ENCODE results near the gene TMEM243. TPM values are rescaled to one million over a fixed set of nuclear protein-coding genes. Genes with fewer than 3 reads are reported as not detected.

TMEM243 gene
- total RNA-seq, 2 donors from 2014 or later = 58.6 to 65.6 TPM

DNA sequence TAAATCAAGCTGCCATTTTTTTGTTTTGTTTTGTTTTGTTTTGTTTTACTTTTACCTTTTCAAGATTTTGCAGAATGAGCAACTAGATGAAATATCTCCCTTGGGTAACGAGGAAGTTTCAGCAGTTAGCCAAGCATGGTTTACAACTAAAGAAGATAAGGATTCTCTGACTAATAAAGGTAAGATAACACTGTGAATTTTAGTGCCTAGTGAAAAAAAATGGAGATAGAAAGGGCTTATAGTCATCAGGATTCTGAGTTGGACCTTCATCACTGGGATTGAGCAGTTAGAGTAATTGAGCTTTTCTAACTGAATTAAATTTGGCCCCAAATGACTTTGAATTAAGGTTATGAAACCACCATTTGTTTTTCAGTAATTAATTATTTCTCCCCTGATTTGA is 46.1 kb downstream of the TMEM243 start:
- ATAC-seq (replicated peaks in 1 of 2) (no peak), DNase-seq (no peak)
- H3K27me3 Mint-ChIP-seq (ENCODE audit: low read depth) = no peaks in the 10 kb centered on the region
- H3K9me3 Mint-ChIP-seq = no peaks in the 10 kb centered on the region
- peaks cover 20 to 53% of the 10 kb centered on the region in 2 donors for H3K36me3 Mint-ChIP-seq (ENCODE audit: insufficient read depth in 2 of 2)
- H3K4me3 Mint-ChIP-seq = no peak overlapping the region
- H3K4me1 Mint-ChIP-seq (ENCODE audit: low read depth) = peaks cover 4% of the 10 kb centered on the region
- H3K27ac Mint-ChIP-seq = no peak overlapping the region

DNA sequence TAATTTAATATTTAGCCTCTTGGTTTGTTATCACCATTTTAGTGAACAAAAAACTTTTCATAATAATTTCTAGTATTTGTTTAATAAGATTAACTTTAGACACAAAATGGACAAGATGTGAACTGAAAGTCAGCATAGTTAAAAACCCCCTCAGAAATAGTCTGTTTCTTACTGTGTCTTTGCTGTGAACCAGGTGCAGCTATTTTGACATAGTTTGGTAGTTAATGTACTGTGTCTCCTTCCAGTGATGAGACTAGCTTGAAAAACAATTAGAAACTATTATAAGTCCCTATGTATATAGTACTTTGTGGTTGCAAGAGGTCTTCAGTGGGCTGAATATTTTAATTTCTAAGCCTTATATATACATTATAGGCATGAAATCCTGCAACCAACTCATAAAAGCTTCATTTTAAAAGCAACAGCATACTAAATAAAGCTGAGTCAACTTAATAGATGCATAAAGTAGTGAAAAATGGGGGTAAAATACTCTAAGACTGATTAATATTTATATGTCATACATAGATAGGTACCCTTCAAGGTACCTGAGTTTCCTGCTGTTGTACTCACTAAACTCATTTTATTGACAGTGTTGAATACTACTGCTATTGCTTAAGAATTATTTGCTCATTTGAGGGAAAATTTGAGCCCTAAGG is 48.1 kb downstream of the TMEM243 start:
- no peak for DNase-seq
- Mint-ChIP-seq H3K27ac (no peak overlapping the region), H3K36me3 (ENCODE audit: insufficient read depth in 2 of 2) (peaks cover 18 to 50% of the 10 kb centered on the region in 2 donors), H3K27me3 (ENCODE audit: low read depth) (no peaks in the 10 kb centered on the region), H3K4me1 (ENCODE audit: low read depth) (peaks cover 3% of the 10 kb centered on the region), H3K9me3 (no peaks in the 10 kb centered on the region), H3K4me3 (no peak overlapping the region)
- ATAC-seq (replicated peaks in 1 of 2) = no peak

DNA sequence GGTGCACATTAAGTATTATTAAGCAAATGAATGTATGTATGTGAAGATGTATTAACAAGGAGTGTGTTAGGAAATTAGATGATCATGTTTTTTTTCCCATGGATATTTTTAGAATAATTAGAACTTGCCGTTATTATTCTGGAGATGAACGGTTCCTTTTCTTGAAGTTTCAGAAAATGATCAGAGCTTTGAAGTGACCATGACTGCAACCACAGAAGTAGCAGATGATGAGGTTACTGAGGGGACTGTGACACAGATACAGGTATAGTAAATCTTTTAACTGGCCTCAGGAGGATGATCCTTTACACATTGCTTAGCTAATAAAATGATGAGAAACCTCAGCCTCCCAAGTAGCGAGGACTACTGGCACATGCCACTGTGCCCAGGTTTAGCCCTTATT is 48.7 kb downstream of the TMEM243 start:
- no peaks in the 10 kb centered on the region for H3K4me1 Mint-ChIP-seq (ENCODE audit: low read depth)
- H3K27ac Mint-ChIP-seq = no peak overlapping the region
- DNase-seq (no peak), ATAC-seq (replicated peaks in 1 of 2) (no peak)
- no peaks in the 10 kb centered on the region for H3K9me3 Mint-ChIP-seq
- peaks cover 18 to 48% of the 10 kb centered on the region in 2 donors for H3K36me3 Mint-ChIP-seq (ENCODE audit: insufficient read depth in 2 of 2)
- H3K27me3 Mint-ChIP-seq (ENCODE audit: low read depth) = no peaks in the 10 kb centered on the region
- no peak overlapping the region for H3K4me3 Mint-ChIP-seq

DNA sequence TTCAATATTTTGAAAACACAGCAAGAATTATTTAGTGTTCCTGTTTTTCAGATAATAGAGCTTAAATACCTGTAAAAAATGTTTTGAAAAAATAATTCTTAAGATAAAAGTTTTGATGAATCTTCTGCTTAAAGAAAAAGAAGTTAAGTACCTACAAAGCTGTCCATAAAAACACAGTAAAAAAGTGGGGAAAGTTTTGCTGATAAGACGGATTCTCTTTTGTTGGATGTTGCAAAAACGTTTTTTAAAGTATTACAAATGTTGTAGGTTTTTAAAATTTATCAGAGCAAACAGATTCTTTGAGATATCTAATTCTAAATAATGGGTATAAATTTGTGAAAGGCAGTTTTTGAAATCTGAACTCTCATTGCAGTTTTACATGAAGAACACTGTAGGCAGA is 55.1 kb downstream of the TMEM243 start:
- H3K36me3 Mint-ChIP-seq (ENCODE audit: insufficient read depth in 2 of 2) = peaks cover 19 to 40% of the 10 kb centered on the region in 2 donors
- DNase-seq = no peak
- H3K9me3 Mint-ChIP-seq = no peaks in the 10 kb centered on the region
- no peak overlapping the region for H3K27ac Mint-ChIP-seq
- no peak overlapping the region for H3K4me3 Mint-ChIP-seq
- H3K27me3 Mint-ChIP-seq (ENCODE audit: low read depth) = no peaks in the 10 kb centered on the region
- peaks cover 14% of the 10 kb centered on the region for H3K4me1 Mint-ChIP-seq (ENCODE audit: low read depth)
- no peak for ATAC-seq (replicated peaks in 1 of 2)

DNA sequence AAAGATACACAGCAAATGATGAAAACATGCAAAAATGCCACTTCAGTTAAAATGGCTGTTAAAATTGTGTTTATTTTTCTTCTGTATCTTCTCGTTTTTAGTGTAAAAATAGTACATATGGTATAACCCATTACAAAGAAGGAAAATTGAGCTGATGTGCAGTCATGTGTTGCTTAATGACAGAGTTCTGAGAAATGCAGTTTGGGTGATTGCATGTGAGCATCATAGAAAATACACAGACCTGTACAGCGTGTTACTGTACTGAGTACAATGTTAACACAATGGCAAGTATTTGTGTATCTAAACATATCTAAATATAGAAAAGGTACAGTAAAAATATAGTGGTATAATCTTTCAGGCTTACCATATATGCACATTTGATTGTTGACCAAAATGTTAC is 60.0 kb downstream of the TMEM243 start:
- Mint-ChIP-seq H3K9me3 (no peaks in the 10 kb centered on the region), H3K27ac (no peak overlapping the region), H3K27me3 (ENCODE audit: low read depth) (no peaks in the 10 kb centered on the region), H3K36me3 (ENCODE audit: insufficient read depth in 2 of 2) (peaks cover 8 to 17% of the 10 kb centered on the region in 2 donors), H3K4me3 (no peak overlapping the region), H3K4me1 (ENCODE audit: low read depth) (peaks cover 46% of the 10 kb centered on the region)
- DNase-seq = no peak
- no peak for ATAC-seq (replicated peaks in 1 of 2)

DNA sequence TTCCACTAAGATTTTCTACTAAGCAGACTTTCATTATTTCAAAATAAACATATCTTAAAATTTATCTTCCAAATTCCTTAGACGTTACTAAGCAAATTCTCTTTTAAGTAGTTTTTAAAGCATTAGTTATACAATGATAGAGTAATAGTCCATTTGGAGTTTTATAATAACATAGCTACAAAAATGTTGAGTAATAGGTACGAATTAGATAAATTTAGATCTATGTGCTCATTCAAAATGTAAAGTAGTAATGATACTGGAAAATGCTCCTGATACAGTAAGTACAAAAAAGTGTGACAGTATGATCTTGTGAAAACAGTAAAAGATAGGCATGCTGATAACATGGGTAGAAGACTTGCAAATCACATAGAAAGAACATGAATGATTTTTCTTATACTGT is 62.8 kb downstream of the TMEM243 start:
- peaks cover 13 to 19% of the 10 kb centered on the region in 2 donors for H3K36me3 Mint-ChIP-seq (ENCODE audit: insufficient read depth in 2 of 2)
- peak overlapping the region; percentile 54 for H3K27ac Mint-ChIP-seq
- peaks cover 45% of the 10 kb centered on the region for H3K4me1 Mint-ChIP-seq (ENCODE audit: low read depth)
- H3K27me3 Mint-ChIP-seq (ENCODE audit: low read depth) = no peaks in the 10 kb centered on the region
- ATAC-seq (replicated peaks in 1 of 2) = no peak
- no peaks in the 10 kb centered on the region for H3K9me3 Mint-ChIP-seq
- H3K4me3 Mint-ChIP-seq = peak overlapping the region in 1 of 2 donors; percentile 81
- DNase-seq = no peak

DNA sequence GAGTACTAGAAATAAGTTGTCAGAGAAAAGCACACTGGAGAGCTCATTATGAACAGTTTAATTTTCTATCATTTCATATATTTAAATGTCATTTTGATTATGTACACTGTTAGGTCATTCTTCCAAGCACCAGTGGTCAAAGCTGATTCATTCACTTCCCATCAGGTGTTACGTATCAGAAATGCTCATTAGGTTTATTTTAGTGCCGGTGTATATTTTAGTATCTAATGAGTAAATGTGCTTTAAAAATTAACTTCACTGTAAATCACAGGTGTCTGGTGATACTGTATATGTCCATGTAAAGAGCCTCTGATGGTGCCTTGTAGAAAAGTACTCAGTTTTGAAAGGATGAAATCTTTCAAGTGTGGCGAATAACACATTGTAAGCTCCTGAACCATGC is 63.7 kb downstream of the TMEM243 start:
- peaks cover 52% of the 10 kb centered on the region for H3K4me1 Mint-ChIP-seq (ENCODE audit: low read depth)
- peaks cover 13 to 19% of the 10 kb centered on the region in 2 donors for H3K36me3 Mint-ChIP-seq (ENCODE audit: insufficient read depth in 2 of 2)
- ATAC-seq (replicated peaks in 1 of 2) = no peak
- H3K9me3 Mint-ChIP-seq = no peaks in the 10 kb centered on the region
- H3K4me3 Mint-ChIP-seq = peak overlapping the region; percentile 29 to 81
- peak overlapping the region; percentile 38 for H3K27ac Mint-ChIP-seq
- no peak for DNase-seq
- H3K27me3 Mint-ChIP-seq (ENCODE audit: low read depth) = no peaks in the 10 kb centered on the region

DNA sequence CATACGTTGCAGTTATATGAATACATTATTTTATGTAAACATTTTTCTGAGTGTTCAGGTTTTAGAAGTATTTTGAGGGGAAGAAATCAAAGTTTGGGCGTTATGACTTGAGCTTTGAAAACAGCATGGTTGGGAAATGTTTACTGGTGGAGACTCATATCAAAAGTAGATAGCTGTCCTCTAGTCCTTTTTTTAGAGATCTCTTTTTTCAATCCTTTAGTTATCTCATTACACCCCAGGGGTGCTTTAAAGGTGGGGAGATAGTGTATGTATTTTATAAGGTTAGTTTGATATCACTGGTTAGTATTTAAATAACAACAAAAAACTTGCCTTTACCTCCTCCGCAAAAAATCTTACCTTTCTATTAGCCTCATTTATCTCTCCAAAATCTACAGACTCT is 65.0 kb downstream of the TMEM243 start:
- no peaks in the 10 kb centered on the region for H3K27me3 Mint-ChIP-seq (ENCODE audit: low read depth)
- peak overlapping the region; percentile 98 for H3K27ac Mint-ChIP-seq
- H3K4me3 Mint-ChIP-seq = peak overlapping the region; percentile 93 to 95
- no peaks in the 10 kb centered on the region for H3K9me3 Mint-ChIP-seq
- H3K36me3 Mint-ChIP-seq (ENCODE audit: insufficient read depth in 2 of 2) = peaks cover 9 to 15% of the 10 kb centered on the region in 2 donors
- peaks cover 45% of the 10 kb centered on the region for H3K4me1 Mint-ChIP-seq (ENCODE audit: low read depth)
- ATAC-seq (replicated peaks in 1 of 2) = no peak
- DNase-seq = no peak

DNA sequence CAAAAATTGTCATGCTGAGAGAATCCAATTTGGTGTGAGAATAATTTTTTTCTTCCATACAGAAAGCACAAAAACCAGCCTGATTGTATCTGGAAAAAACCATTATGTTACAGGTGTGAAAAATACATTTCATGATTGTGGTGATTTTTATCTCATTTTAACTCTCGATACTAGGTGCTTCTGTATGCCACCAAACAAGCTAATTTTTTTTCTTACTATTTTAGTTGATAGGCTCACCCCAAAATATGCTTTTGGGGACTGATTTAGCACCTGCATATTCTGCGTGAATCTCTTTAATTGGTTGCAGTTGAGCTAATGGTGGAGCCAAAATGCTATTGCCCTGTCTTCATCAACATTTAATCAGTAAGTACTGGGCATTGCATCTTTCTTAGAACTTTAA is 65.4 kb downstream of the TMEM243 start:
- no peak for ATAC-seq (replicated peaks in 1 of 2)
- H3K9me3 Mint-ChIP-seq = no peaks in the 10 kb centered on the region
- no peaks in the 10 kb centered on the region for H3K27me3 Mint-ChIP-seq (ENCODE audit: low read depth)

DNA sequence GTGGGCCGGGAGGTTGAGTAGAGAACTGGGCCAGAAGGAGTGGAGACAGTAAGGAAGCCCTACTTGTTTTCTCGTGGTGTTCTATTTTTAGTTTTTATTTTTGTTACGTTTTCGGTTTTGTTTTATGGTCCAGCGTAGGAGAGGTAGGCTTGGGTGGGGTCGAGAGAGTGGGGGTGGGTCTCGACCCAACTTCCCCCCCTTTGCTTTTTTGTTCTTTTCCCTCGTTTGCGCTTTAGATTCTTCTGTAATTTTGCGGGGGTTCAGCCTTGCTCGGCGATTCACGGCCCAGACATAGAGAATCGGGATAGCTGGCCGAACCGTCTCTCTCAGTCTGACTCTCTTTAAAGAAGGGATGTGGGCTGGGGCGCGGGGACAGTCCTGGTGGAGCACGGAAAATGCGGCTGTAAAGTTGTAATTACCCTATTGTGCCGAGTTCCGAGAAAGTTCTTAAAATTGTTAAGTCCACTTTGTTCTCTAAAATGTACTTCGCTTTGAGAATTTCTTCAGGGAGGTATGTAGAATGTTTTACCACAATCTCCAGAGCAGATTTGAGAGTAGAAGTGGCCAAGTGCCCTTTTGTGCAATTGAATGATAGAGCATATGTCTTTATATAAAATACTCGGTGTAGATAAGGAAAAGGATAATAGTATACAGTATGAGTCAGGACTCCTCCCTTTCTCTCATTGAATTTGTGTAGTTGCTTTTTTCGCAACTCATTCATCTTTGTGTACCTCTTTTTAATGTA is 66.5 kb downstream of the TMEM243 start:
- Mint-ChIP-seq H3K4me3 (peak overlapping the region; percentile 93 to 95), H3K27ac (peak overlapping the region; percentile 98), H3K4me1 (ENCODE audit: low read depth) (peaks cover 40% of the 10 kb centered on the region), H3K36me3 (ENCODE audit: insufficient read depth in 2 of 2) (peaks cover 9 to 15% of the 10 kb centered on the region in 2 donors), H3K27me3 (ENCODE audit: low read depth) (no peaks in the 10 kb centered on the region), H3K9me3 (no peaks in the 10 kb centered on the region)
- peak; percentile 29 to 37 for ATAC-seq (replicated peaks in 1 of 2)
- DNase-seq = peak; percentile 39 to 52

More for the DNA sequence above, 65.4 kb downstream of the TMEM243 start:
- Mint-ChIP-seq H3K36me3 (ENCODE audit: insufficient read depth in 2 of 2) (peaks cover 9 to 15% of the 10 kb centered on the region in 2 donors), H3K4me1 (ENCODE audit: low read depth) (peaks cover 44% of the 10 kb centered on the region), H3K27ac (peak overlapping the region; percentile 98), H3K4me3 (peak overlapping the region; percentile 93 to 95)
- DNase-seq = no peak

DNA sequence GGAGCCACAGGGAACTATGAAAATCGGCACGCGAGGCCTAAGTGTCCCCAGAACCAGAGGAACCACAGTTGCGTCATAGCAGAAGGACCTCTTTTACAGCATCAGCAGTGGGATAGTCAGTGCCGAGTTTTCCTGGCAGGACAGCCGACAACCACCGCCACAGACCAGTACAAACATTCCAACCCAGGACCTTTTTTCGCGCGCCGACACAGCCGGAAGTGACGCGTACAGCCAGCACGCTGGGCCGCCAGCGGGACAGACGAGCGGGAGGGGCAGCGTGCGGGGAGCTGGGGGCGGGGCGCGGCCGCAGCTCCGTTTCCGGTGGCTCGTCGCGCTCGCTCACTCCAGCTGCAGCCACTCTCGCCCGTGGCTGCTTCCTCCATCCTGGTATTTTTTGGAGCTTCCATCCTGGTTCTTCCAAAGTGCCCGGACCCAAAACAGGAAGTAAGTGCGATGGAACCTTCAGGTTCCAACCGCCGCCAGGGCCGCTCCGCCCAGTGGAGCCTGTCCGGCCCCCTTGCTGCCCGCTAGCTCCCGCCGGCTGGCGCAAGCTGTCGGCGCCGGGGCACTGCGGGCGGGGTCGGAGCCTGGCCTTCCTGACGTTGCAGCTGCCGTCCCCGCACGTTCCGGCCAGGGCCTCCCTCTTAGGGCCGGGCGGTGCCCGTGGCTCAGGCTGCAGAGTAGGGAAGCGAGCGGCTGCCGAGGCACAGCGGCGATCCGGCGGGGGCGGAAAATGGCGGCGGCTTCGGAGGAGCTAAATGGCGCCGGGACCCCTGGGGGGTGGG is 67.2 kb downstream of the TMEM243 start, which contains the start of gene DMTF1:
Gene DMTF1, plus strand, starts transcription at position 342 of the 785 bp plus-strand sequence. CDS start 12,489 bp downstream, outside the sequence.
- ATAC-seq (replicated peaks in 1 of 2) = peak; percentile 91
- H3K4me1 Mint-ChIP-seq (ENCODE audit: low read depth) = peaks cover 38% of the 10 kb centered on the region
- peaks cover 9 to 15% of the 10 kb centered on the region in 2 donors for H3K36me3 Mint-ChIP-seq (ENCODE audit: insufficient read depth in 2 of 2)
- peak within 1 kb of the TSS; percentile 93 to 95 for H3K4me3 Mint-ChIP-seq
- H3K27me3 Mint-ChIP-seq (ENCODE audit: low read depth) = no peaks in the 10 kb centered on the region
- peak within 1 kb of the TSS; percentile 98 for H3K27ac Mint-ChIP-seq
- H3K9me3 Mint-ChIP-seq = no peaks in the 10 kb centered on the region
- DNase-seq = peak; percentile 88 to 89

DNA sequence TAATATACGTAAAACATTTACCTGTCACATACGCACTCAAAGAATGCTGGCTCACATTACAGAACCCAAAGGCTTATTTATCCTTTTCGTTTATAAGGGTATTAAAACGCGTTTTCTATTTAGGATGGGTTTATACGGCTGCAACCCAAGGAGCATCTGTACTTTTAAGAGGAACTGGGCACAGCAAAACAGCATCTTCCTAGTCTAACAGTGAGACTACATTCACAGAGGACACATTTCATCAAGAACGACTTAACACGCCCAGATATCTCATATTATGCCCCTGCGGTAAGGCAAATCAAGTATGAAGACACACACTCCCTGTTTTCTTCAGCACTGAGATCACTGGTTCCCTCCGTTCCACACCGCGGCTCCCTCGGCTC is 67.8 kb downstream of the TMEM243 start:
- H3K9me3 Mint-ChIP-seq = no peaks in the 10 kb centered on the region
- H3K36me3 Mint-ChIP-seq (ENCODE audit: insufficient read depth in 2 of 2) = peaks cover 9 to 15% of the 10 kb centered on the region in 2 donors
- peaks cover 32% of the 10 kb centered on the region for H3K4me1 Mint-ChIP-seq (ENCODE audit: low read depth)
- peak overlapping the region; percentile 98 for H3K27ac Mint-ChIP-seq
- ATAC-seq (replicated peaks in 1 of 2) (peak in 1 of 2 donors; percentile 49), DNase-seq (no peak)
- H3K27me3 Mint-ChIP-seq (ENCODE audit: low read depth) = no peaks in the 10 kb centered on the region
- H3K4me3 Mint-ChIP-seq = peak overlapping the region; percentile 93 to 95
